PFSK-1 (cell line): ENCODE results near the gene NELFCD.

ENCODE experiments used
- FOXP2 ChIP-seq: optimal IDR thresholded peaks from 2 replicates; pipeline ENCODE3; 2011; ENCODE audit warnings: borderline replicate concordance, control low read depth, inconsistent platforms; ENCODE audit not compliant: insufficient read depth; ENCODE audit errors: extremely low read length, extremely low read depth
- POLR2AphosphoS5 ChIP-seq: IDR thresholded peaks from 2 replicates; pipeline ENCODE4 v1.6.1; 2012; ENCODE audit warnings: low read depth, mild to moderate bottlenecking, control low read depth, low read length, moderate library complexity
- SIN3A ChIP-seq: IDR thresholded peaks from 2 replicates; pipeline ENCODE4 v1.6.1; 2012; ENCODE audit warnings: mild to moderate bottlenecking, low read length, moderate library complexity, borderline replicate concordance; ENCODE audit not compliant: insufficient read depth
- TAF1 ChIP-seq: IDR thresholded peaks from 2 replicates; pipeline ENCODE4 v1.6.1; 2012; ENCODE audit warnings: low read length, control low read depth, borderline replicate concordance; ENCODE audit not compliant: insufficient read depth
- TF ChIP-seq, protein P1 (sequence below), 2 experiments: IDR thresholded peaks; 2 replicates each; pipeline versions ENCODE4 v1.6.1 to v1.8.0; 2011 to 2012; ENCODE audit warnings: low read depth in 2 of 2, low read length in 2 of 2, control low read depth in 1 of 2, inconsistent platforms in 1 of 2, mild to moderate bottlenecking in 1 of 2, moderate library complexity in 1 of 2; ENCODE audit not compliant: insufficient read depth in 1 of 2

The NELFCD gene

DNA sequence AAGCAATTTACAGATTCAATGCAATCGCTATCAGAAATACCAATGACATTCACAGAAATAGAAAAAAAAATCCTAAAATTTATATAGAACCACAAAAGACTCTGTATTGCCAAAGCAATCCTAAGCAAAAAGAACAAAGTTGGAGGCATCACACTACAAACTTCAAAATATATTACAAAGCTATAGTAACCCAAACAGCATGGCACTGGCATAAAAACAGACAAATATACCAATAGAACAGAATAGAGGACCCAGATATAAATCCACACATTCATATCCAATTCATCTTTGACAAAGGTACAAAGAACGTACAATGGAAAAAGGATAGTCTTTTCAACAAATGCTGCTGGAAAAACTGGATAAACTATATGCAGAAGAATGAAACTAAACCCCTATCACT, 11.6 kb upstream of the NELFCD start:
- TF ChIP-seq FOXP2 (no peak), TAF1 (no peak), SIN3A (no peak), POLR2AphosphoS5 (no peak)
- TF ChIP-seq, protein P1, sequence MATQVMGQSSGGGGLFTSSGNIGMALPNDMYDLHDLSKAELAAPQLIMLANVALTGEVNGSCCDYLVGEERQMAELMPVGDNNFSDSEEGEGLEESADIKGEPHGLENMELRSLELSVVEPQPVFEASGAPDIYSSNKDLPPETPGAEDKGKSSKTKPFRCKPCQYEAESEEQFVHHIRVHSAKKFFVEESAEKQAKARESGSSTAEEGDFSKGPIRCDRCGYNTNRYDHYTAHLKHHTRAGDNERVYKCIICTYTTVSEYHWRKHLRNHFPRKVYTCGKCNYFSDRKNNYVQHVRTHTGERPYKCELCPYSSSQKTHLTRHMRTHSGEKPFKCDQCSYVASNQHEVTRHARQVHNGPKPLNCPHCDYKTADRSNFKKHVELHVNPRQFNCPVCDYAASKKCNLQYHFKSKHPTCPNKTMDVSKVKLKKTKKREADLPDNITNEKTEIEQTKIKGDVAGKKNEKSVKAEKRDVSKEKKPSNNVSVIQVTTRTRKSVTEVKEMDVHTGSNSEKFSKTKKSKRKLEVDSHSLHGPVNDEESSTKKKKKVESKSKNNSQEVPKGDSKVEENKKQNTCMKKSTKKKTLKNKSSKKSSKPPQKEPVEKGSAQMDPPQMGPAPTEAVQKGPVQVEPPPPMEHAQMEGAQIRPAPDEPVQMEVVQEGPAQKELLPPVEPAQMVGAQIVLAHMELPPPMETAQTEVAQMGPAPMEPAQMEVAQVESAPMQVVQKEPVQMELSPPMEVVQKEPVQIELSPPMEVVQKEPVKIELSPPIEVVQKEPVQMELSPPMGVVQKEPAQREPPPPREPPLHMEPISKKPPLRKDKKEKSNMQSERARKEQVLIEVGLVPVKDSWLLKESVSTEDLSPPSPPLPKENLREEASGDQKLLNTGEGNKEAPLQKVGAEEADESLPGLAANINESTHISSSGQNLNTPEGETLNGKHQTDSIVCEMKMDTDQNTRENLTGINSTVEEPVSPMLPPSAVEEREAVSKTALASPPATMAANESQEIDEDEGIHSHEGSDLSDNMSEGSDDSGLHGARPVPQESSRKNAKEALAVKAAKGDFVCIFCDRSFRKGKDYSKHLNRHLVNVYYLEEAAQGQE (IDR thresholded peaks at IDR 0.05; ENCODE audit: insufficient read depth in 1 of 2, low read depth in 2 of 2, low read length in 2 of 2) = no peak

- no peak for TF ChIP-seq FOXP2
- no peak for TF ChIP-seq POLR2AphosphoS5
- TF ChIP-seq SIN3A = no peak
- no peak for TF ChIP-seq TAF1
- TF ChIP-seq, protein P1 (IDR thresholded peaks at IDR 0.05; ENCODE audit: insufficient read depth in 1 of 2, low read depth in 2 of 2, low read length in 2 of 2) = no peak
Measured at GRCh38 chr20:58970146-58970545, 10.9 kb upstream of the NELFCD start.

DNA sequence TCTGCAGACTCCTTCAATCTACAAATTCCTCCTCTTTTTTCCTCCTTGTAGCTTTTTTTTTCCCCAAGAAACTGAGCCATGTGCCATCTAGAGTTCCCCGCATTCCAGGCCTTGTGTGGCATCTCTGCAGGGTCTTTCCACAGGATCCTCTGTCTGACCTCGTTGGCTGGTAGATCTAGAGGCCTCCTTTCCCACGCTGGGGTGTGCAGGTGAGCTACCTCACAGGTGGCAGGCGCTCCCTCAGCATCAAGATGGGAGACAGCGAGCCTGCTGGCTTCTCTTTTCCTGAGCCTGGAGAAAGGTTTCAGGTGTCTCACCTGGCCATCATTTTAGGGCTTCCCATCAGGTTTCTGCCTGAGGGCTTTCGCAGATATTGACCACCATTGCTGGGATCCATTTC, 9.6 kb upstream of the NELFCD start:
- TF ChIP-seq, protein P1 (IDR thresholded peaks at IDR 0.05; ENCODE audit: insufficient read depth in 1 of 2, low read depth in 2 of 2, low read length in 2 of 2) = no peak
- TF ChIP-seq POLR2AphosphoS5 (no peak), SIN3A (no peak), FOXP2 (no peak), TAF1 (no peak)

GRCh38 chr20:58973179-58973578, 7.9 kb upstream of the NELFCD start:
- TF ChIP-seq TAF1 (no peak), POLR2AphosphoS5 (no peak), FOXP2 (no peak), SIN3A (no peak)
- TF ChIP-seq, protein P1 (IDR thresholded peaks at IDR 0.05; ENCODE audit: insufficient read depth in 1 of 2, low read depth in 2 of 2, low read length in 2 of 2) = no peak

GRCh38 chr20:58973866-58974265, 7.2 kb upstream of the NELFCD start:
- TF ChIP-seq POLR2AphosphoS5 = no peak
- no peak for TF ChIP-seq TAF1
- TF ChIP-seq, protein P1 (IDR thresholded peaks at IDR 0.05; ENCODE audit: insufficient read depth in 1 of 2, low read depth in 2 of 2, low read length in 2 of 2) = no peak
- TF ChIP-seq FOXP2 = no peak
- no peak for TF ChIP-seq SIN3A
